ENCODE results near the gene SLC24A4.
A peak's percentile ranks its signal among the peaks of the same experiment; 100 is the strongest.

The SLC24A4 gene

DNA sequence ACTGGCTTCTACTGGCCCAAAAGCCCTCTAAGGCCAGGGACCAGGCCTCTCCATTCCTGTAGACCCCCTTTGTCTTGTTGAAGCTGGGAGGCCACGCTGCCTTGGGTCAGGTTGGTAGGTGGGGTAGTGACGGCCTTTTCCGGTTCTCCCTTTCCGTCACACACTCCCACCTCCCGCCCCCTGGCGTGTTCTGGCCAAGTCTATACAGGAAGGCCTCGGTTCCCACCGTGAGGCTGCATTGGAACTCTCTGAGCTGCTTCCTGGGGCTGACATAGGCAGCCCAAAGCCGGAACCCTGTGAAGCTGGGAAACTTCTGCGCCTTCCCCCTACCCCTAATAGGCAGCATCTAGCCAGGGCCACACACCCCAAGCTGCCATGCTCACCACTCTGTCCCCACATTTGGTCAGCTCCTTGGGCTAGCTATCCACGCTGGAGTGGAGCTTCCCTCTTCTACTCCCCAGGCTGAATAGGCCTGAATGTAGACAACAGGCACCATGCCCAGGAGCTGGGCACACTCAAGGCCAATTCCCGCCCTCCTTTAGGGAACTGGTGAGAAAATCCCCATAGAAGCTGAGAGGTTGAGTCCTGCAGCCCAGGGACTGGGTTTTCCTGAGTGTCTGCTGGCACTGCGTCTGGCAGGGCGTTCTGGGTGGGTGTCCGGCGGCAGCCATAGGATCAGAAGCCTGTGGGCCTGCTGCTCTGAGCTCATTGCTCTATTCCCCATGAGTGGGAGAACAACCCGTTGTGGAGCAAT is 226.3 kb downstream of the SLC24A4 start:
- H3K9ac ChIP-seq (ENCODE audit: low read depth, low read length, poor library complexity) = no peak overlapping the region
- H3K9me3 ChIP-seq (replicated peaks in 1 of 2; ENCODE audit: control insufficient read depth in 2 of 2, insufficient read depth in 1 of 2, low read depth in 1 of 2, low read length in 2 of 2) = no peaks in the 10 kb centered on the region
- no peak overlapping the region for H3K4ac ChIP-seq (ENCODE audit: low read length)
- peak overlapping the region; percentile 41 for H3K18ac ChIP-seq (ENCODE audit: low read length)
- H3K36me3 ChIP-seq (replicated peaks in 1 of 2; ENCODE audit: control insufficient read depth in 2 of 2, insufficient read depth in 2 of 2, low read length in 2 of 2) = no peaks in the 10 kb centered on the region
- H2BK15ac ChIP-seq (ENCODE audit: low read length) = no peak overlapping the region
- H3K27ac ChIP-seq (replicated peaks; ENCODE audit: low read length) = no peak overlapping the region
- H2AK5ac ChIP-seq (ENCODE audit: low read depth, low read length) = peak overlapping the region; percentile 36
- no peak overlapping the region for H2AFZ ChIP-seq (ENCODE audit: low read length)
- peak overlapping the region; percentile 4 for H3K14ac ChIP-seq (ENCODE audit: low read length)
- H3K27me3 ChIP-seq (ENCODE audit: control insufficient read depth in 3 of 3, insufficient read depth in 3 of 3, low read depth in 1 of 3, low read length in 3 of 3) = no peaks in the 10 kb centered on the region
- WGBS, 2 donors (ENCODE audit: extremely low coverage in 2 of 2, insufficient read length in 2 of 2, insufficient replicate concordance in 1 of 2) = no CpG with 5 or more reads among the region's 17 CpGs
- H2BK5ac ChIP-seq (ENCODE audit: low read length) = no peak overlapping the region
- no peak for DNase-seq (ENCODE audit: low spot score)
- no peak overlapping the region for H3K4me3 ChIP-seq (ENCODE audit: low read length in 2 of 2)
- H4K8ac ChIP-seq (ENCODE audit: low read depth, low read length) = no peak overlapping the region
- no peak overlapping the region for H3K4me2 ChIP-seq (ENCODE audit: insufficient read depth, low read length, poor library complexity, severe bottlenecking)
- no peak overlapping the region for H3K23ac ChIP-seq (ENCODE audit: low read depth, low read length, poor library complexity)
- peaks cover 0 to 1% of the 10 kb centered on the region in 2 donors for H3K4me1 ChIP-seq (ENCODE audit: control insufficient read depth in 2 of 2, insufficient read depth in 1 of 2, low read depth in 1 of 2, low read length in 2 of 2)
- no peak overlapping the region for H2BK120ac ChIP-seq (ENCODE audit: low read depth, low read length)
- no peaks in the 10 kb centered on the region for H3K79me1 ChIP-seq (ENCODE audit: low read depth, low read length)
- H4K91ac ChIP-seq (ENCODE audit: low read depth, low read length, poor library complexity) = no peak overlapping the region
- H2BK12ac ChIP-seq (ENCODE audit: low read length) = no peak overlapping the region

DNA sequence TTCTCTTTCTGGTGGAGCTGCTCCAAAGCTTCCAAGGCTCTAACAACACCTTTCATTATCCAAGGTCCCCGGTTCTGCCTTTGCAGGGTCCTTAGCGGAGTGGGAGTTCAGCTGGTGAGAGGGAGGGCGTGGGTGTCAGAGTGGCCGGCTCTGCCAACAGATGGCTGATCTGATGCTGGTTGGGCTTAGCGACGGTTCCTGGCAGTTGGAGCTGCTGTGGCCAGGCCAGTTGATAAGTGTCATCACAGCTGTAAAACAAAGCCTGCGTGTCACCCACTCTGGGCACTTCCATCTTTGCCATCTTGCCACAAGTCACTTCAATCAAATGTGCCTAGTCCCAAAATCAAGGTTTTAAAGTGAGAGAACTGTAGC is 226.9 kb downstream of the SLC24A4 start:
- peak overlapping the region; percentile 4 for H3K14ac ChIP-seq (ENCODE audit: low read length)
- H2AK5ac ChIP-seq (ENCODE audit: low read depth, low read length) = no peak overlapping the region
- H2BK5ac ChIP-seq (ENCODE audit: low read length) = no peak overlapping the region
- H2BK120ac ChIP-seq (ENCODE audit: low read depth, low read length) = no peak overlapping the region
- H2BK15ac ChIP-seq (ENCODE audit: low read length) = no peak overlapping the region
- peaks cover 0 to 1% of the 10 kb centered on the region in 2 donors for H3K4me1 ChIP-seq (ENCODE audit: control insufficient read depth in 2 of 2, insufficient read depth in 1 of 2, low read depth in 1 of 2, low read length in 2 of 2)
- no peak overlapping the region for H3K4me3 ChIP-seq (ENCODE audit: low read length in 2 of 2)
- no peak overlapping the region for H3K18ac ChIP-seq (ENCODE audit: low read length)
- no peak overlapping the region for H2BK12ac ChIP-seq (ENCODE audit: low read length)
- no peaks in the 10 kb centered on the region for H3K27me3 ChIP-seq (ENCODE audit: control insufficient read depth in 3 of 3, insufficient read depth in 3 of 3, low read depth in 1 of 3, low read length in 3 of 3)
- H4K91ac ChIP-seq (ENCODE audit: low read depth, low read length, poor library complexity) = no peak overlapping the region
- no peak for DNase-seq (ENCODE audit: low spot score)
- H3K23ac ChIP-seq (ENCODE audit: low read depth, low read length, poor library complexity) = no peak overlapping the region
- no peak overlapping the region for H3K27ac ChIP-seq (replicated peaks; ENCODE audit: low read length)
- no peak overlapping the region for H3K9ac ChIP-seq (ENCODE audit: low read depth, low read length, poor library complexity)
- no peak overlapping the region for H2AFZ ChIP-seq (ENCODE audit: low read length)
- no peak overlapping the region for H3K4me2 ChIP-seq (ENCODE audit: insufficient read depth, low read length, poor library complexity, severe bottlenecking)
- no CpG with 5 or more reads among the region's 7 CpGs for WGBS, 2 donors (ENCODE audit: extremely low coverage in 2 of 2, insufficient read length in 2 of 2, insufficient replicate concordance in 1 of 2)
- H3K36me3 ChIP-seq (replicated peaks in 1 of 2; ENCODE audit: control insufficient read depth in 2 of 2, insufficient read depth in 2 of 2, low read length in 2 of 2) = no peaks in the 10 kb centered on the region
- H3K79me1 ChIP-seq (ENCODE audit: low read depth, low read length) = no peaks in the 10 kb centered on the region
- H3K9me3 ChIP-seq (replicated peaks in 1 of 2; ENCODE audit: control insufficient read depth in 2 of 2, insufficient read depth in 1 of 2, low read depth in 1 of 2, low read length in 2 of 2) = no peaks in the 10 kb centered on the region
- no peak overlapping the region for H4K8ac ChIP-seq (ENCODE audit: low read depth, low read length)
- no peak overlapping the region for H3K4ac ChIP-seq (ENCODE audit: low read length)
